Measurements from ENCODE around the gene TNN.
"Not testable (repeated sequence)": the region's sequence is repeated elsewhere in the genome, so short reads cannot be mapped to it uniquely, and the experiment has no call there.

The TNN gene, protein sequence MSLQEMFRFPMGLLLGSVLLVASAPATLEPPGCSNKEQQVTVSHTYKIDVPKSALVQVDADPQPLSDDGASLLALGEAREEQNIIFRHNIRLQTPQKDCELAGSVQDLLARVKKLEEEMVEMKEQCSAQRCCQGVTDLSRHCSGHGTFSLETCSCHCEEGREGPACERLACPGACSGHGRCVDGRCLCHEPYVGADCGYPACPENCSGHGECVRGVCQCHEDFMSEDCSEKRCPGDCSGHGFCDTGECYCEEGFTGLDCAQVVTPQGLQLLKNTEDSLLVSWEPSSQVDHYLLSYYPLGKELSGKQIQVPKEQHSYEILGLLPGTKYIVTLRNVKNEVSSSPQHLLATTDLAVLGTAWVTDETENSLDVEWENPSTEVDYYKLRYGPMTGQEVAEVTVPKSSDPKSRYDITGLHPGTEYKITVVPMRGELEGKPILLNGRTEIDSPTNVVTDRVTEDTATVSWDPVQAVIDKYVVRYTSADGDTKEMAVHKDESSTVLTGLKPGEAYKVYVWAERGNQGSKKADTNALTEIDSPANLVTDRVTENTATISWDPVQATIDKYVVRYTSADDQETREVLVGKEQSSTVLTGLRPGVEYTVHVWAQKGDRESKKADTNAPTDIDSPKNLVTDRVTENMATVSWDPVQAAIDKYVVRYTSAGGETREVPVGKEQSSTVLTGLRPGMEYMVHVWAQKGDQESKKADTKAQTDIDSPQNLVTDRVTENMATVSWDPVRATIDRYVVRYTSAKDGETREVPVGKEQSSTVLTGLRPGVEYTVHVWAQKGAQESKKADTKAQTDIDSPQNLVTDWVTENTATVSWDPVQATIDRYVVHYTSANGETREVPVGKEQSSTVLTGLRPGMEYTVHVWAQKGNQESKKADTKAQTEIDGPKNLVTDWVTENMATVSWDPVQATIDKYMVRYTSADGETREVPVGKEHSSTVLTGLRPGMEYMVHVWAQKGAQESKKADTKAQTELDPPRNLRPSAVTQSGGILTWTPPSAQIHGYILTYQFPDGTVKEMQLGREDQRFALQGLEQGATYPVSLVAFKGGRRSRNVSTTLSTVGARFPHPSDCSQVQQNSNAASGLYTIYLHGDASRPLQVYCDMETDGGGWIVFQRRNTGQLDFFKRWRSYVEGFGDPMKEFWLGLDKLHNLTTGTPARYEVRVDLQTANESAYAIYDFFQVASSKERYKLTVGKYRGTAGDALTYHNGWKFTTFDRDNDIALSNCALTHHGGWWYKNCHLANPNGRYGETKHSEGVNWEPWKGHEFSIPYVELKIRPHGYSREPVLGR (N-terminal part only)

DNA sequence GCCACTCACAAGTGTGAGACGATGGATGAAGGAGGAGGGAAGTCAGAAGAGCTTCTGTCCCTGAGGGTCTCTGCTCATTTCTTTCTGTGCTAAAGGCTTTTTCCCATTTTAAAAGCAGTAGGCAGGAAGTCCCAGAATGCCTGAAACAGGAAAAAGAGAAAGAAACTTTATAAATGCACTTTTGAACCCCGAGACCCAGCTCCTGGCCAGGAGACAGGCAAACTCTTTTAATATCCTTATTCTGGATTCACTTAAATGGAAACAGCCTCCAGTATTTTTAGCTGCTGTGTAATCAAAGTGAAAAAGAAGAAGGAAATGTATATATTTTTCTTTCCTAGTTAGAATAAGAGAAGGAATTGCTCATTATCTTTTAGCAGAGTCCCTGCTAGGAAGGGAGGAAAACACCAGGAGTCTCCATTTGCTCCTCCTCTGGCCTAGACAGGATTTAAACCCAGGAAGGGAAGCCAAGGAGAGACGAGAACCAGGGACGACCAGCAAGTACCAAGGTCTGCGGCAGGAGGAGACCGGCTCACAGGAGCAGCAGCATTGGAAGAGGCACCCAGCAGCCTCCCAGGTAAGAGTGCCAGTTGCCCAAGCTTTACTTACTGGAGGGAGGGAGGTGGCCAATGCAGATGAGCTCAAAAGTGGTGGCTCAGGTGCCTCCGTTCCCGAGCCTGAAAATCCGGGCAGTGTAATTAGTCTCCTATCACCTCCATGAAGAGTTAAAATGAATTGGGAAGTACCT lies at the start of gene TNN:
Gene TNN (plus strand): TSS at position 472 of the 745 bp plus-strand sequence. CDS start 9,586 bp downstream, outside the sequence.
- no peak for DNase-seq

DNA sequence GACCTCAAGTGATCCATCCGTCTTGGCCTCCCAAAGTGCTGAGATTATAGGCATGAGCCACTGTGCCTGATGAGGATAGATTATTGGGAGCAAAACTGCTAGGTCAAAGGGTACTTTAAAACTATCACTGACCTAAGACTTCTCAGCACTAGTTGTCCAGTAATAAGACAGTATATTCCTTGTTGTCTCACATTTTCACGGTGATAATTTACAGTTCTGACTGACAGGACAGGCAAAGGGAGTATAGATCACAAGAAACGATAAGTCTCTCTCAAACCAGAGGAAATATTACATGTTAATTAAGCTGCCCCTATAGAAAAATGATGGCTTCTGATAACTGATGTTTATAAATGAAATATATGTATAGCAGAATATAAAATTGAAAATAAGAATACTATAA lies 48.1 kb upstream of the TNN start:
- no peak for DNase-seq

DNA sequence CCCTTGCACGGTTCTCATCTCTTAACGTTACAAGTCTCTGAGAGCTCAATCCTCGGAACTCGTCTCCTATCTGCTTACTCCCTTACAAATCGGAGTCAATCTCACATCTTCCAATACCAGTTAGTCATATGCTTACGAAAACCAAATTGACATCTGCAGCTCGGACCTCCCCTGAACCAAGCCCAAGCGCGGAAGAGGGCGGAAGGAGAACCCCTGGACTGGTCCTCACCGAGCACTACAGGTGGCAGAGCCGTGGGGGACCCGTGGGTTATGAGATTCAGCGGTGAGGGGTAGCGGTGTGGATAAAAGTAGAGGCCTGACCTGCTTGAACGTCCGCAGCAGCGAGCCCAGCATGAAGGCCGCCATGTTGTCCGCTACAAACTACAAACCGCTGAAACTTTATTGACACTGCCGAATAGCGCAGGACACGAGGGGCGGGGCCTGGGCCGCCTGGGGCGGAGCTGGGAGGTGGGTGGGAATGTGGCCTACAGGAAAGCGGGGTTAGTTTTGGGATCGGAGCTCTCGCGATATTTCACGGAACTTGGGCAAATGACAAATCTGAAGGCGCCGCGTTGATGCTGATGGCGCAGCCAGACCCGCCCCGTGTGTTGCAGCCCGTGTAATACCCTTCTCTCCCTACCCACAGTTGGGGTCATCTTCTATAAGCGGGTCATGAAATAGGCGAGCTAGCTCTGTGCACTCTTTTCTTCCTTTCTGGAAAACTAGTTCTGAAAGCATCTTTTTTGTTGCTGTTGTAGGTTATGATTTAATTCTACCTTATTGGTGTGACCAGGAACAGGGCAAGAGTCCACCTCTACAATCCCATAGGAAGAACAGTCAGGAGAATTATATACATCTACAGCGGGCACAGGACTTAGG lies 44.4 kb upstream of the TNN start, which contains the start of gene MRPS14:
Gene MRPS14 (minus strand): TSS at position 383 of the 879 bp plus-strand sequence. CDS start 17 bp downstream, at position 366.
- DNase-seq: peak; percentile 97

DNA sequence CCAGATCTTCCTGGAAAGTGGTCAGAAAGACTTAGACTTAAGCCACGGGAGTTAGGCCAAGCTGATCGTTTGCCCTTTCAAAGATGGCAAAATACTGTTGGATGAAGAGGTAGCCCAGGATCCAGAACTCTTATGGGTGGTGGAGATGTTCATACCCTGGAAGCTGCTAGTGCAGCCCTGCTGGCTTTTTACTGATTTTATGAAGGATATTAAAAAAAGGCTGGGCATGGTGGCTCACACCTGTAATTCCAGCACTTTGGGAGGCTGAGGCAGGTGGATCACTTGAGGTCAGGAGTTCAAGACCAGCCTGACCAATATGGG lies 43.8 kb upstream of the TNN start:
- not testable (repeated sequence) for DNase-seq

DNA sequence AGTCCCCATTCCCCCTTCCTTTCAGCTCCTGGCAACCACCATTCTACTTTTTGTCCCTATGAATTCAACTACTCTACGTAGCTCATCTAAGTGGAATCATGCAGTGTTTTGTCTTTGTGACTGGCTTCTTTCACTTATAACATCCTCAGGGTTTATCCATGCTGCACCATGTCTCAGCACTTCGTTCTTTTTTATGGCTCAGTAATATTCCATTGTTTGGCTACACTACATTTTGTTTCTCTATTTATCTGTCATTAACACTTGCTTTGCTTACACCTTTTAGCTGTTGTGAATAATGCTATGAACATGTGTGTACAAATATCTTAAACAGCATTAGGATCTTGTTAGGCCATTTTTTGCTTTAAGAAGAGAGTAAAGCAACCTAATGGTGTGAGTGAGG lies 42.9 kb upstream of the TNN start:
- no peak for DNase-seq

DNA sequence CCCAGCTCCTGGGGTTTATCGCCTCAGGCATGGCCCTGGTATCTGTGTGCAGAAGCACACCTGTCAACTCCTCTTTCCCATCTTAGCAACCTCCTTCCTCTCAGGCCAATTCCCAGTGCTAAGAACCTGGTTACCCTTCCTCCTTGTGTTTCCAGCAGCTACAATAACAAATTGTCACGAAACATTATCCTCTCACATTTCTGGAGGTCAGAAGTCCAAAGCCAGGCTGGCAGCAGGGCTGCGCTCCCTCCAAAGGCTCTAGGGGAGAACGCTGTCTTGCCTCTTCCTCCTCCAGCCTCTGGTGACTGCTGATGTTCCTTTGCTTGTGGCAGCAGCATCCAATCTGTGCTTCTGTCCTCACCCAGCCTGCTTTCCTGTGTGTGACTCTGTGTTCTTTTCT lies 33.7 kb upstream of the TNN start:
- no peak for DNase-seq

DNA sequence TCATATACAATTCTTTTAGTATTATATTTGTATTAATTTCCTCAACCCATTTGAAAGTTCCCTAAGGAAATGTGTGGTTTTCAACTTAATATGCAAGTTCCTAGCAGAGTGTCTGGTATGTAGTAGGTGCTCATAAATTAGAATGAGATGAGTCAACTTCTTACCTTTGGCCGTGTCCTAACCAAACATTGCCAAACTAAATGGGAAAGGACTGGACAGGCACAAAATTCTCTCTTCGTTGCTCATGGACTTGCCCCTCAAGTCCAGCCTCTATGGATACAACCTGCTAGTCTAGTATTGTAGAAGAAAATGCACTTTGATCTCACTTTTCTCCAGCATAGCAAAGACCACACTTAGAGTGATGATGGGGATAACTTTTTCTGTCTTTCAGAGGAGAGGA lies 32.9 kb upstream of the TNN start:
- no peak for DNase-seq

DNA sequence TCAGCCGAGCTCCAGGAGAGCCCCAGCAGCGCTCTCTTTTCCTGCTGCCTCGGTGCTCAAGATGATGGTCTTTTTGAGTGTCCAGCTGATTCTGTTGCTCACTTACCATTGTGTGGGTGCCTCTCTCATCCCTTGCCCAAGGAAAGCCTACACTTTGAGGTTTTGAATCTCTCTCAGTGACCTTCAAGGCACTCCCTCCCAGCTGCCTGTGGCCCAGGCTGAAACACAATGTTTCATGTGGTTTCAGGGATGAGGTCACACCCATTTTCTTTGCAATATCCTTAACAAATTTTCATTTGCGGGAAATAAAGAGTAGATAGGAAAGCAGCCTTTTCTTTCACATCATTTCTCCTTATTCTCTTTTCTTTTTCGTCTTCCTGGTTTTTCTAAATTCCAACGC lies 31.8 kb upstream of the TNN start:
- DNase-seq: no peak

DNA sequence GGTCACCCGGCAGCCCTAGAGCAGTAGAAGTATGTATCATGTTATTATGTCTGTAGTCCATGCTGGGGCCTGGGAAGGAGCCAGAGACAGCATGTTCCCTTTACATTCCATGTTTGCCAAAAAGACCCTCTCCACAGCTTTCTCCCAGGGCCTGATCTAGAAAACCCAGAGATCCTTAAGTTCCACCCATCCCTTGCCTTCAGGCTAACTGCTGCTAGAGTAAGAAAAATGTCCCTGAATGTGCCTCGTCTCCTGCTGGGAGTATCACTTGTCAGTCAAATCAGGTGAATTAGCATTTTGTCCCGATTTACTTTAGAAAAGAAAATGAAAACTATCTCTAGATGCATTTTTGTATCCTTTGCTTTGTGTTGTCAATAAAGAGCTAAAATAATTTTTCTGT lies 31.2 kb upstream of the TNN start:
- DNase-seq: no peak

DNA sequence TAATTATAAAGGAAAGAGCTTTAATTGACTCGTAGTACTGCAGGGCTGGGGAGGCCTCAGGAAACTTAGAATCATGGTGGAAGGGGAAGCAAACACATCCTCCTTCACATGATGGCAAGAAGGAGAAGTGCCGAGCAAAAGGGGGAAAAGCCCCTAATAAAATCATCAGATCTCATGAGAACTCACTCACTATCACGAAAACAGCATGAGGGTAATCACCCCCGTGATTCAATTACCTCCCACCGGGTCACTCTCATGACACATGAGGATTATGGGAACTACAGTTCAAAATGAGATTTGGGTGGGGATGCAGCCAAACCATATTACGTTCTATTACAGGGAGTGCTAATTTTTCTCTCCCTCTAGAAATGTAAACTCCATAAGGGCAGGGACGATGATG lies 30.2 kb upstream of the TNN start:
- no peak for DNase-seq

DNA sequence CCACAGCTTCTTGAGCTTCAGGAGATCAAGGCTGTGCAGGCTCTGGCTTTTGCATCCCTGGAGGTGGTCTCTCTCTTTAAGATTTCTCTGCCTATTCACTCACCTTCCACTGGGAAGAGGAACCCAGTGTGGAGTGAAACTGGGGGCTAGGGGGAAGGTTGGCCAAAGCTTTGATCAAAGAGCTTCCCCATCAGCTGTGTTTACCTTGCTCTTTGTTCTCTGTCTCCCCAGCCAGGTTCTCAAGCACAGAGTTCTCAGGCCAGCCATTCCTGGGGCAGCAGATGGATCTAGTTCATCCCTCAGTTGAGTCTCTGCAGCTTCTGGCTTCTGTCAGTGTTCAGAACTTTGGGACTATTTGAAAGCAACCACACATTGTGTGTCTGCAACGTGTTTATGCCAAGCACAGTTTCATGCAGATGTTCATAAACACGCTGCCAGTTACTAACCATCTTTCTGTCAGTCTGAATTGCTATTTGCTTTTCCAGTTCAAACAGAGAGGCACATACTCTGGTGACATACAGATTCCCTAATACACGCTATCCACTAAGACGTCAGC lies 27.2 kb upstream of the TNN start:
- no peak for DNase-seq

DNA sequence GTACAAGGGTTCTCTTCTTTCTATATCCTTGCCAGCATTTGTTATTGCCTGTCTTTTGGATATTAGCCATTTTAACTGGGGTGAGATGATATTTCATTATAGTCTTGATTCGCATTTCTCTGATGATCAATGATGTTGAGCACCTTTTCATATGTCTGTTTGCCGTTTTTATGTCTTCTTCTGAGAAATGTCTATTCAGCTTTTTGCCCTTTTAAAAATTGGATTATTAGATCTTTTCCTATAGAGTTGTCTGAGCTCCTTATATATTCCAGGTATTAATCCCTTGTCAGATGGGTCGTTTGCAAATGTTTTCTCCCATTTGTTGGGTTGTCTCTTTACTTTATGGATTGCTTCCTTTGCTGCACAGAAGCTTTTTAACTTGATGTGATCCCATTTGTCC lies 25.0 kb upstream of the TNN start:
- no peak for DNase-seq

DNA sequence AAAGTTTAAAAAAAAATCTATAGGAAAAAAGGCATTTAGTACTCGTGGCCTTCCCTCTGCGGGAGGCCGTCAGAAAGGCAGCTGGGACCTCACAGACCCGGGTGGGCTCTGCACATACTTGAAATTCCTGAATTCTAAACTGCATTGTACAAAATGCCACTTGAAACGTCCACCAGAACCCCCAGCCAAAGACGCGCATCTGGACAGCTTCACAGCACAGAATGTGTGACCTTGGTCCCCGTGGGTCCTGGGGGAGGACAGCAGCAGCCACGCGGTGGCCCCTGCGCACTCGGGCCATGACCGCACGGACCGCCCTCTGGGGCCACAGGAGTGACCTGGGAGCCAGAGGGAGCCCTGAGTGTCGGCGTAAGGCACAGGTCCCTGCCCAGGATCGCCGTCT lies 23.8 kb upstream of the TNN start:
- no peak for DNase-seq

DNA sequence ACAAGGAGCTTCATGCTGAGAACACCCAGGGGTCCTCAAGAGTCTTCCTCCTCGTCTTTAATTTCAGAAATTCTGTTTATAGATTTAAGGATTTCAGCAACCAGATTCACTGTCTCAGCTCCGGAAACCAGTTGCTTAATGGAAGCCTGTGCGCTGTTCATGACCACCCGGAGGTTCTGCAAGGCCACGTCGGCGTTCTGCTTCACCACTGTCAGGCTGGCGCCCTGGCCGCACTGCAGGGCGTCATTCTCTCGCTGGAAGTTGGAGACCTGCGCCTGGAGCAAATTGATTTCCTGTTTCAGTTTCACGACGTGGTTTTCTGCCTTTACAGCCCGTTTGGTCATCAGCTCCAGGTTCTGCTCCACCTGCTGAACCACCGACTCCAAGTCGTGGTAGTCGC lies 23.0 kb upstream of the TNN start:
- not testable (repeated sequence) for DNase-seq

DNA sequence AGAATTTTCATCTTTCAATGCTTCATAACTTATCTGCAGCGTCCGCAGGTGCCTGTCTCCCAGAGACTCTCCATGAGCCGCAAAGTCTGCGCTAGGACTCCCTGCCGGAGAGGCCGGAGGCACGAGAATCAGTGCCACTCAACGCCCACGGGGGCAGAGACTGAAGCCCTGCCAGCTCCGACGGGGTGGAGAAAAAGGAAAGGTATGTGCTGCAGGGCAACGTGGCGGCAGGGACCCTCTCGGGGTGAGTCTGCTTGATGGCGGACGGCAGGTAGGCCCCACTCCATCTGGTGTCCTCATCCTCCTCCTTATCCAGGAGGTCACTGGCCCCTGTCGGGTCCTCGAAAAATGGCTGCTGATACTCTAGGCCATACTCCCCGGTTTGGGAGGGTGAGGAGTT lies 22.5 kb upstream of the TNN start:
- DNase-seq: no peak

DNA sequence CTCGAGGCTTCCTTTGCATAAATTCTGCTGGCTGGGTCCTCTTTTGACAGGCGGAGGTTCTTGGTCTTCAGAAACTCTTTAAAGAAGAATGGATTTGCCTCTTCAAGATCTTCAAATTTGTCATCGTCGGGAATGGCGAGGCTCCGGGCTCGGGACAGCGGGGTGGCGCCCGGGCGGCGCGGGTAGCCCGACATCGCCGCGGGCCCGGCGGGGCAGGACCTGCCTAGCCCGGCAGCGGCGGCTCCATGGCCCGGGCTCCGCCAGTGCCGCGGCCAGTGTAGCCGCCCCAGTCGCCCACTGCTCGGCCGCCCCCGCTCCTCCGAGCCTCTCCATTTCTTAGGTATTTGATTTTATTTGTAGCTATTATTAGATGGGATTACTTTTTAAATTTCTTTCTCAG lies 22.1 kb upstream of the TNN start:
- no peak for DNase-seq

DNA sequence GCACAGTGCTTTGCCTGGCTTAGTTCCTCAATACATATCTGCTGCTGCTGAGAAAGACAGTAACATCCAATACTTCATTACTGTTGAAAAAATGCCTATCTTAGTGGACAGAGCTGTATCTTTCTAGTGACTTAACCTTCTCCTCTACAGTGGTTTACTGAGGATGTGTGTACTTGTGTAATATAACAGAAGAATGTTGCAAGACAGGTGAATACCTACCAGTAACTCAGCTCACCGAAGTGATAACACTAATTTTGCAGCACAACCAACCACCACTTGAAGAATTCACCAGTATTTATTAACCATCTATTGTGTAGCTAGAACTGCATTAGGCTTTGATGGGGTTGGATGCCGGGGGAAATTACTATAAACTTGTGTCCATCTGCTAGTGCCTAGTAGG lies 16.6 kb upstream of the TNN start:
- DNase-seq: no peak

DNA sequence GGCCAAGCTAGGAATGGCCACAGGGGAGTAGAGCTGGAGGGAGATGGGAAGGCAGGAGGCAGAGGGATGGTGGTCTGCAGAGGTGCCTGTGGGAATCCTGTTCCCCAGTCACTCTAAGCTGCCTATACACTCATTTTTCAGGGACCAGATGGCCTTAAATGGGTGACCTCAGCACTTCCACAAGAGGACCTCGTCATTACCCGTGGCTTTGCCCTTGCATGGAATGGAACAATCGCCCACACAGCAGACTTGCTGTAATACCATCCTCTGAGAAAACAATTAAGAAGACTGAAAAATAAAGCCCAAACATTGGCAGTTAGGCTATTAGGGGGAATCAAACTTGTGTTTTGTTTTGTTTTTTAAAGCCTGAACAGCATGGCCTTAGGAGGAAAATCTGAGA lies 12.9 kb upstream of the TNN start:
- DNase-seq: no peak

DNA sequence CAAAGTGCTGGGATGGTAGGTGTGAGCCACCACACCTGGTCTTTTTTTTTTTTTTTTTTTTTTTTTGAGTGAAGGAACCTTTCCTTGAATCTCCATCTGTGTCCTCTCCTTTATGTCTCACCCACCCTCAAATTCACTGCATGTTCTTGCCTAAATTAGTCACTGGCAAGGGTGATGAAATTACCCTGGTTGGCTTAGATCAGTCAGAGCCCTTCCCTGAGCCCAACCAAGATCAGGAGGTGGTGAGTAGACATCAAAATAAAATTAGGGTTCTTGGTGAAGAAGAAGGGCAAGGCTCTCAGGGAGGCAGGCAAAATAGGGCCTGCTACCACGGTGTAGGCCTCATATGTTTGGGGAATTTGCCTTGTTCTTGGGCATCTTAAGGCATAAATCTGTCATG lies 5.3 kb upstream of the TNN start:
- no peak for DNase-seq

DNA sequence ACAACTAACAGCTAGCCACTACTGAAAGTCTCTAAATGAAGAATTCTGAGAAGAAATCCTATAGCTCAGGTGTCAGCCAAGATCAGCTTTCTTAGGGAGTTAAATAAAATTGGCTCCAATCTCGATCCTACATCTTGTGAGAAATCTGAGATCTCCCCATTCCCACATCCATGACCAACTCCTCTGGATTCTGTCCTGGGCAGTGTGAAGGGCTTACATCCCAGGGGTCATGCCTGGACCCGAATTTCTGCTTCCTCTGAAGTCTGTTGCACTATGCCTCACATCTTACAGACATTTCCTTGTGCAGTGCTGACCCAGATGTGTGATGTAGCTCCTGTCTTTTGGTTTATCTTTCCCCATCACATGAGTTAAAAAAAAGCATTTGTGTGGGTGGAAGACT lies 4.8 kb upstream of the TNN start:
- DNase-seq: no peak

DNA sequence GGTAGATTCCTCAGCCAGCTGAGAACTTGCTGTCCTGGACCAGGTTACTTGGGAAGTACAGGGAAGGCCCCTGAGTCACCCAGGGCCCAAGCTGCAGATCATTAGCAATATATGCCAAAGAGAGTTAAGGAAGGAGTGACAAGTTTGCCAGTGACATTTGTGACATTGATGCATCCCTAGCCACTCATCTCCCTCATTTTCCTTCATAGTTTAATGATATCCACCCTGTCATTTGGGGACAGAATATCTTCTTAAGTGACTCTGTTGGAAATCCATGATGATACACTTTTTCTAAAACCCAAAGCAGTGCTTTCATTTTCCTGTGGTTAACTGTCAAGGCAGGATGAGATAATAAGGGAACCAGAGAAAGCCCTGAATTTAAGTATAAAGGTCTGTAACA lies 3.2 kb downstream of the TNN start:
- no peak for DNase-seq
